Activated naive CD8-positive, alpha-beta T cell (primary cell): Measurements from ENCODE around the gene PTPN2.
"Not testable (repeated sequence)": the region's sequence is repeated elsewhere in the genome, so short reads cannot be mapped to it uniquely, and the experiment has no call there.

Experiments
- H3K27ac Mint-ChIP-seq: one replicate; pipeline ENCODE4 v1.8.0; 2021; ENCODE audit warnings: mixed read lengths
- H3K27me3 Mint-ChIP-seq: one replicate; pipeline ENCODE4 v1.8.0; 2021; ENCODE audit warnings: mixed read lengths
- H3K36me3 Mint-ChIP-seq: one replicate; pipeline ENCODE4 v1.8.0; 2021; ENCODE audit warnings: mixed read lengths
- H3K4me1 Mint-ChIP-seq: one replicate; pipeline ENCODE4 v1.8.0; 2021; ENCODE audit warnings: low read depth, mixed read lengths
- H3K4me3 Mint-ChIP-seq: one replicate; pipeline ENCODE4 v1.8.0; 2021; ENCODE audit warnings: mild to moderate bottlenecking, mixed read lengths
- H3K9me3 Mint-ChIP-seq: one replicate; pipeline ENCODE4 v1.8.0; 2021; ENCODE audit warnings: low read depth, mixed read lengths

PTPN2 gene

DNA sequence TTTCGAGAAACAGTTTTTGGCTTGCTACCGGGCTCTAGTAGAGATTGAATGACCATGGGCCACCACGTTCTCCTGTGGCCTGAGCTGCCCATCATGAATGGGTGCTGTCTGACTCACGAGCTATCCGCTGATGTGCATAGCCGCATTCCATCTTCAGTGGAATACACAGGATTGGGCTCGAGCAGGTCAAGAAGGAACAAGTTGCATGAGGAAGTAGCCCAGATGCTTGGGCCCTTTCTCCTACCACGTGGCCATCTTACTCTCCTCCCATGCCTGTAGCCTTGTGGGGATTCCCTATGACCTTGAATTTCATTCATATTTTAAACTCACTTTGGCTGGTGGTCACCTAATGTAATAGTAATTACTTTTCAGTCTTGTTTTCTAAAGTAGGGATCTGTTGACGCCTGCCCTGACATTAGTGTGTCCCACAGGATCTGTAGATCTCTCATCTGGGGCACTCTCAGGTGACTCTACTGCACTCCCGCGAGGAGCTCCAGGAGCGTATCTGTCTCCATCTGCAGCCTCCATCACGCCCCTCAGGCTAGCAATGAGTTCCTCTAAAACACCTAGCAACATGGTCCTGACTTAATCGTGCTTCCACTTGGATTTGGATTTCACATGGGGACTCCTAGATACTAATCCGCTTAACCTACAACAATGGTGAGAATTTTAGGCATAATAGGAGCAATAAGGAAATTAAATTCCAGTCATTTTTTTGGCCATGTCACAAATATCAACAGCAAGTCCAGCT, 113.4 kb downstream of the PTPN2 start:
- H3K27me3 Mint-ChIP-seq, result no peaks in the 10 kb centered on the region
- H3K4me1 Mint-ChIP-seq, result peaks cover 16% of the 10 kb centered on the region
- H3K36me3 Mint-ChIP-seq, result peaks cover 2% of the 10 kb centered on the region
- no peaks in the 10 kb centered on the region for H3K9me3 Mint-ChIP-seq
- no peak overlapping the region for H3K4me3 Mint-ChIP-seq
- no peak overlapping the region for H3K27ac Mint-ChIP-seq

DNA sequence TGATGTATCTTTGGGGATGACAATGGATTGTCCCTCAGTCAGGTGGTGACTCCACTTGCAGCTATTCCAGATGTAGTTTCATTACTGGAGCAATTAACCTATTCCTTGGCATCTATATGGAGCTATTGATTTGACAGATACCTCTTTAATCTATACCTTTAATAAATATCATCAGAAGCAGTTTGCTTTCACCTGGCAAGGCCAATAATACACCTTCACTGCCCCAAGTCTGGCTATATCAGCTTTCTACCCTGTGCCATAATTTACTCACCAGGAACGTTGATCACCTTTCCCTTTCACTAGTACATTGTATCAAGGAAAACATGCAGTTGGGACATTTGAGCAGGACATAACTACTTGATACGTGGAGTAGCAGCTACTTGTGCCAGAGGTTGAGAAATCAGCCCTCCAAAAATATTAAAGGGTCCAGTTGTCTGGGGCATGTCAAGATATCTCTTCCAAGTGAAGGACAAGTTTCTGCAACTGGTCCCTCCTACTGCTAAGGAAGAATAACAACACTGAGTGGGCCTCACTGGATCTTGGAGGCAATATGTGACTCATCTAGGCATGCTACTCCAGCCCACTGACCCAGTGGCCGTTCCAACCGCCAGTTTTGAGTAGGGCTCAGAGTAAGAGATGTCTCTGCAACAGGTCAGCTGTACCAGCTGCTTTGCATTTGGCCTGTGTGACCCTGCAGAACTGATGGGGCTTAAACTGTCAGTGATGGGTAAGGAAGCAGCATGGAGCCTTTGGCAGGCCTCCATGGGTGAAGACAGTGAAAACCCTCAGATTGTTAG, 114.2 kb downstream of the PTPN2 start:
- peaks cover 11% of the 10 kb centered on the region for H3K4me1 Mint-ChIP-seq
- no peaks in the 10 kb centered on the region for H3K9me3 Mint-ChIP-seq
- H3K27ac Mint-ChIP-seq, result no peak overlapping the region
- H3K4me3 Mint-ChIP-seq, result no peak overlapping the region
- H3K27me3 Mint-ChIP-seq, result no peaks in the 10 kb centered on the region
- peaks cover 2% of the 10 kb centered on the region for H3K36me3 Mint-ChIP-seq

DNA sequence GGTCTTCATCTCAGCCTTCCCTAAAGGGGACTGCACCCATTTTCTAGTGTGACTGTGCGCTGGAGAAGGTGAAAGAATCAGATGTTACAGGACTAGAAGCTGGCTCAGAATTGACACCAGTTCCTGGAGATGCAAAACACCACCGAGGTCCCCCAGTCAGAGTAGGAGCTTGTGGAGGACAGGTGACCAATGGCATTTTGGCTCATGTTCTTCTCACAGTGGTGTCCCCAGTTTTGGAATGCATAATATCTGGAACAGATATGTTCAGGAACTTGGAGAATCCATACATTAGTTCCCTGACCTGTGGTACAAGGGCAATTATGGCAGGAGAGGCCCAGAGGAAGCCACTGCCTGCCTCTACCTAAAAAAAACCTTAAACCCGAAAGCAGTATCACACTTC, 114.9 kb downstream of the PTPN2 start:
- Mint-ChIP-seq H3K27ac (no peak overlapping the region), H3K27me3 (no peaks in the 10 kb centered on the region), H3K4me1 (peaks cover 8% of the 10 kb centered on the region), H3K36me3 (peaks cover 2% of the 10 kb centered on the region), H3K4me3 (no peak overlapping the region), H3K9me3 (no peaks in the 10 kb centered on the region)

DNA sequence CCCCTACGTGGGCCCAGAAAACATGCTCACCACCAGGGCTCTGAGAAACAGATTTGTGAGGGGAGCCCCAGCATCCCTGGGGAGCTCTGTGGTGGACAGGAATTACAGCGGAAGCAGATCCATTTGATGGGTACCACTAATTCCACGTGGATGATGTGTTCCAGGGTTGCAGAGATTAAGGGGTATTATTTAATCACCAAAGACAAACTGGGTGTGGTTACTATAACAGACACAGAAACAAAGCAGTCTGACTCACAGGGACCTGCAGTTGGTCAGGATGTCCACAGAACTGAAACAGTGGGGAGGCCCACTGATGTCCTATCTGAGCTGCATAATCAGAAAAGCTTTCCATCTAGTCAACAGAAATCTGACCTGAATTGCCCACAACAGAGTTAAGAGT, 115.4 kb downstream of the PTPN2 start:
- no peaks in the 10 kb centered on the region for H3K9me3 Mint-ChIP-seq
- peaks cover 2% of the 10 kb centered on the region for H3K36me3 Mint-ChIP-seq
- peaks cover 3% of the 10 kb centered on the region for H3K4me1 Mint-ChIP-seq
- no peak overlapping the region for H3K4me3 Mint-ChIP-seq
- no peaks in the 10 kb centered on the region for H3K27me3 Mint-ChIP-seq
- no peak overlapping the region for H3K27ac Mint-ChIP-seq

DNA sequence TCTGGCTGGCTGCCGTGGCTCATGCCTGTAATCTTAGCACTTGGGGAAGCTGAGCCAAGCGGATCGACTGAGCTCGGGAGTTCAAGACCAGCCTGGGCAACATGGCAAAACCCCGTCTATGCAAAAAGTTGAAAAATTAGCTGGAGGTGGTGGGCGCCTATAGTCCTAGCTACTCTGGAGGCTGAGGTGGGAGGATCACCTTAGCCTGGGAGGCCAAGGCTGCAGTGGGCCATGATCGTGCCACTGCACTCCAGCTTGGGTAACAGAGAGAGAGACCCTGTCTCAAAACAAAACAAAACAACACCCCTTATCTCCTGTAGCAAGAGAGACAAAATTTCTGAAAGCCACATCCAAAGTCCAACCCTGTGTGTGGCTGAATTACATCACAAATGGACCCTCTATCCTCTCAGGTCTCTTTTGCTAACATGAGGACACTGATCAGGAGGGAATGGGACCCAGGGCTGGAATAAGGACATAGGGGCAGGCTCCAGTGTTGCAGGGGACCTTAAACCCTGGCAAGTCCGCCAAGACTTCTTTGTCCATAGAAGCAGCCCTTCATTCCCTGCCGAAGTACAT, 116.4 kb downstream of the PTPN2 start:
- no peaks in the 10 kb centered on the region for H3K27me3 Mint-ChIP-seq
- H3K4me3 Mint-ChIP-seq, result no peak overlapping the region
- H3K36me3 Mint-ChIP-seq, result peaks cover 2% of the 10 kb centered on the region
- H3K9me3 Mint-ChIP-seq, result no peaks in the 10 kb centered on the region
- H3K4me1 Mint-ChIP-seq, result no peaks in the 10 kb centered on the region
- H3K27ac Mint-ChIP-seq, result no peak overlapping the region

DNA sequence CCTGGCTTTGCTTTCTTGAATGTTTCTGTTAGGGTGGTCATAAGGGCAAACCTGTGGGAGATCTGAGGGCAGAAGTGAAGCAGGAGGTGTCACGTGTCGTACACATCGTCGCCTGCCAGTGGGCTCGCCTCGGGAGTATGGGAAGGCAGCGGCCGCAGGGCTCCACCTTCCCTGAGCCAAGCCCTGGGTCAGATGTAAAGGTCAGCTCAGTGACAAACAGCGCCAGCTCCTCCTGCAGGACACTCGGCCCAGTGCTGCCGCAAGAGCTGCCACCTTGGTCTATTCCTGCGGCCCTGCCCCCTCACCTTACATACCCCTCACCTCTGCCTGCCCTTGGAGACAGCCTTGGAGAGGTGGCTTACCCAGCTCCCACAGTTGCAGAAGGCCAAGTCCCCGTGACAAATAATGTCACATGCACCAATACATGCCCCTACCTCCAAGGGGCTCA, 117.0 kb downstream of the PTPN2 start:
- peaks cover 2% of the 10 kb centered on the region for H3K36me3 Mint-ChIP-seq
- H3K27ac Mint-ChIP-seq, result no peak overlapping the region
- no peak overlapping the region for H3K4me3 Mint-ChIP-seq
- H3K4me1 Mint-ChIP-seq, result no peaks in the 10 kb centered on the region
- no peaks in the 10 kb centered on the region for H3K27me3 Mint-ChIP-seq
- no peaks in the 10 kb centered on the region for H3K9me3 Mint-ChIP-seq

DNA sequence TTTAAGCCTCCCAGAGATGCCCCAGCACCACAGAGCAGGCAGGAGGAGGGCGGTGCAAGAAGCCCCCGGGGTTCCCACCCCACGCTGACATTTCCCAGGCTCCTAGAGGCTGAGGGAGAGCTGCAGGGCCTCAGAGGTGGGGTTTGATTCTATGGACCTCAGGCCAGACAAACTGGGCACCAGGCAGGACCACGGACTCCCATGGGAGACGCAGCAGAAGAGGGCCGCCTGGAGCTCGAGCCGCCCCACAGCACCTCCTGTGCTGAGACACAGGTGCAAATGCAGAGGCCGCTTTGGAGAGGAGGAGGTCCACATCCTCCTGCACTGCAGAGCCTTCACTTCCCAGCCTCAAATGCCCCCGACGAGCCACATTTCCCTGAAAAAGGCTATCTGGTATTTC, 118.5 kb downstream of the PTPN2 start:
- Mint-ChIP-seq H3K4me1 (no peaks in the 10 kb centered on the region), H3K27ac (no peak overlapping the region), H3K36me3 (peaks cover 2% of the 10 kb centered on the region), H3K4me3 (no peak overlapping the region), H3K9me3 (no peaks in the 10 kb centered on the region), H3K27me3 (no peaks in the 10 kb centered on the region)

DNA sequence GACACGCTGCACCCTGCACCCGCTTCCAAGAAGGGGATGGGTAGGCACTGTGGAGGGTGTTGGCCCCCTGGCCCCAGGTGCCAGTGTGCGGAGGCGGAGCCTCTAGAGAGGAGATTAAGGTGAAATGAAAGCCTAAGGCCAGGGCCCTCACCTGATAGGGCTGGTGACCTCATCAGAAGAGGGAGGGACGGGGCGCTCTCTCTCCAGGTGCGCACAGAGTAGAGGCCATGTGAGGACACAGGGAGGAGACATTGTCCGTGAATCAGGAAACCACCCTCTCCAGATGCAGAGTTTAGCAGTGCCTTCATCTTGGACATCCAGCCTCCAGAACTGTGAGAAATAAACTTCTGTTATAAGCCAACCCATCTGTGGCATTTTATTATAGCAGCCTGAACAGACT, 118.9 kb downstream of the PTPN2 start:
- Mint-ChIP-seq H3K27me3 (no peaks in the 10 kb centered on the region), H3K4me1 (no peaks in the 10 kb centered on the region), H3K27ac (no peak overlapping the region), H3K9me3 (no peaks in the 10 kb centered on the region), H3K36me3 (peaks cover 2% of the 10 kb centered on the region), H3K4me3 (no peak overlapping the region)

DNA sequence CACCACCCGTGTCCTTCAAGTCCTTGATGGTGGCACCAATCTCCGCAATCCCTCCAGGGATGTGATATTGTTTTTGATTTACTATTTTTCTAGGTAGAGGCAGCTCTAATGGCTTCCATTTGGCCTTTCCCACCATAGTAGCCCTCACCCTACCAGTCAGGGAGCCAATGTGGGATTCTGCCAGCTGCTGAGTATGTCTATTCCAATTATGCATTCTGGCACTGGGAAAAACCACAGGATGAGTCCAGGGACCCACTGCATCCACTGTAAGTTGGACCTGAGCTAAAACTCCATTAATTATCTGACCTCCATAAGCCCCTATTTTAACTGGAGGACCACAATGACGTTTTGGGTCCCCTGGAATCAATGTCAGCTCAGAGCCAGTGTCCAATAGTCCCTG, 125.5 kb downstream of the PTPN2 start:
- H3K27ac Mint-ChIP-seq, H3K4me3 Mint-ChIP-seq, H3K4me1 Mint-ChIP-seq, H3K36me3 Mint-ChIP-seq, H3K9me3 Mint-ChIP-seq, H3K27me3 Mint-ChIP-seq: not testable (repeated sequence)

DNA sequence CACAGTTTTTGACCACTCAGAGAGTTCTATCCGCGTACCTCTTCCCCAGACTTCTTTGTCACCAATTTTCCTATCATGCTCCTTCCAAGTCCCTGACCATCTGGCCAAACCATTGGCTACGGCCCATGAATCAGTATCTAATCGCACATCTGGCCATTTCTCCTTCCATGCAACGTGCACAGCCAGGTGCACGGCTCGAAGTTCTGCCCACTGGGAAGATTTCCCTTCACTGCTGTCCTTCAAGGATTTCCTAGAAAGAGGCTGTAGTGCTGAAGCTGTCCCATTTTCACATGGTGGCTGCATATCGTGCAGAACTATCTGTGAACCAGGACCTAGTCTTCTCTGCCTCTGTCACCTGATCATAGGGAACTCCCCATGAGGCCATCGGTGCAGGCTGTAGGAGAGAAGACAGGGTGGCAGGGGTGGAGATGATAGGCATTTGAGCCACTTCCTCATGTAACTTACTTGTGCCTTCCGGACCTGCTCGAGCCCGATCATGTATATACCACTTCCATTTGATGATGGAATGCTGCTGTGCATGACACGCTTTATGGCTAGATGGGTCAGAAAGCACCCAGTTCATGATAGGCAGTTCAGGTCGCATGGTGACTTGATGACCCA, 127.3 kb downstream of the PTPN2 start:
- H3K9me3 Mint-ChIP-seq, H3K4me1 Mint-ChIP-seq, H3K27ac Mint-ChIP-seq, H3K27me3 Mint-ChIP-seq, H3K36me3 Mint-ChIP-seq, H3K4me3 Mint-ChIP-seq: not testable (repeated sequence)

DNA sequence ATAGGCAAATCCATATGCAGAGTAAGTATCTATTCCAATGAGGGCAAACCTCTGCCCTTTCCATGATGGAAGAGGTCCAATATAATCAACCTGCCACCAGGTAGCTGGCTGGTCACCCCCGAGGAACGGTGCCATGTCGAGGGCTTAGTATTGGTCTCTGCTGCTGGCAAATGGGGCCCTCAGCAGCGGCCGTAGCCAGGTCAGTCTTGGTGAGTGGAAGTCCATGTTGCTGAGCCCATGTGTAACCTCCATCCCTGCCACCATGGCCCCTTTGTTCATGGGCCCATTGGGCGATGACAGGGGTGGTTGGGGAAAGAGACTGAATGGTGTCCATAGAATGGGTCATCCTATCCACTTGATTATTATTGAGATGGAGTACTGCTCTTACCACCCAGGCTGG, 128.4 kb downstream of the PTPN2 start:
- H3K27ac Mint-ChIP-seq, H3K4me1 Mint-ChIP-seq, H3K27me3 Mint-ChIP-seq, H3K36me3 Mint-ChIP-seq, H3K4me3 Mint-ChIP-seq, H3K9me3 Mint-ChIP-seq: not testable (repeated sequence)

DNA sequence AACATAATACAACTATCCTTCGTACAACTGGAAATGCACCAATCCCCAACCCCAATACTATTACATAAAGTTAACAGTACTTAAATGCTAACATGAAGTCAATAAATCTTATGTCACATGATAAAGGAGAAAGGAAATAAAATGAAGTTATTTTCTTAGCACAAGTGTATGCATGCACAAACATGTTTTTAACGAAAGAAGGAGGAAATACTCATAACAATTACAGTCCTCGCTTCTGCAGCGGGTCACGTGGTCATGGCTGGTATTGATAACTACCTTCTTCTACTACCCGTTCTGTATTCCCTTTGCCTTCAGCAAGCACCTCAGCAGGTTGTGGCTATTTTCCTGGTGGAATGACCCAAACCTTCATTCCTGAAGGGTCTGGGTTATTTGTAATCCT, 129.5 kb downstream of the PTPN2 start:
- H3K27me3 Mint-ChIP-seq, result no peaks in the 10 kb centered on the region
- H3K9me3 Mint-ChIP-seq, result no peaks in the 10 kb centered on the region
- no peak overlapping the region for H3K4me3 Mint-ChIP-seq
- H3K36me3 Mint-ChIP-seq, result peaks cover 2% of the 10 kb centered on the region
- peaks cover 13% of the 10 kb centered on the region for H3K4me1 Mint-ChIP-seq
- no peak overlapping the region for H3K27ac Mint-ChIP-seq

DNA sequence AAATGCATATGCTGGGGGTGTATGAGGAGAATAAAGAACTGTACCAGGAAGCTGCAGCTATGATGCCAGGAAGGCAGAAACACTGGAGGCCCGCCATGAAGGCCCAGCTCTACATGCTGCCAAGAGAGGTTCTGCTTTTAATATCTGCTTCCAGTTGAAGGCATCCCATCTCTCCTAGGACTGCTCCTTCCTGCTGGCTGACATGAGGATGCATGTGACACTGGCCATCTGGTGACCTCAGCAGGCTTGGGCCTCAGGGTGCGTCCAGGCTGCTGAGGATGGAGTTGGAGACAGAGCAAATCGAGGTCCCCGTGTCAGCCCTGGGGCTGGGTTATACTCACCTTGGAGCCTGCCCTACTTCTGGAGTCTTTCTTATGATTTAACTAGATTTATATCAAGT, 132.1 kb downstream of the PTPN2 start:
- H3K27ac Mint-ChIP-seq, result no peak overlapping the region
- H3K4me3 Mint-ChIP-seq, result no peak overlapping the region
- H3K9me3 Mint-ChIP-seq, result no peaks in the 10 kb centered on the region

DNA sequence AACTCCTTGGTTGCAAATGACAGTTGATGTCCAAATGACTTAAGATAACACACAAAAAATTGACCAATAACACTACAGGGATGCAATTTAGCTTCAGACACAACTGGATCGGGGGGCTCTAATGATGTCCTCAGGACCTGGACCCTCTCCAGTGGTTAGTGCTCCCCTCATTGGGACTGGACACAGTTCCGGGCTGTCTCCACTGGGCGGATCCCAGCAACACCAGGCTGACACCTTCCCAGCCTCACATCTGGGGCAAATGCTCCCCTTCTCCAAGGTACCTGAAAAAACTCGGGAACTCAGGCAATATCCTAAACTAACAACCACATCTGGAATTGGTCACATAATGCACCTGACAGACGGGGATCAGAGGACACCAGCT, 132.5 kb downstream of the PTPN2 start:
- Mint-ChIP-seq H3K4me3 (no peak overlapping the region), H3K9me3 (no peaks in the 10 kb centered on the region), H3K27ac (no peak overlapping the region), H3K4me1 (peaks cover 18% of the 10 kb centered on the region), H3K27me3 (no peaks in the 10 kb centered on the region), H3K36me3 (peaks cover 2% of the 10 kb centered on the region)

More for the DNA sequence above, 132.1 kb downstream of the PTPN2 start:
- peaks cover 2% of the 10 kb centered on the region for H3K36me3 Mint-ChIP-seq
- H3K27me3 Mint-ChIP-seq, result no peaks in the 10 kb centered on the region
- H3K4me1 Mint-ChIP-seq, result peaks cover 18% of the 10 kb centered on the region
